ENCODE data around the gene HEXIM2. TPM values are rescaled to one million over a fixed set of nuclear protein-coding genes. Genes with fewer than 3 reads are reported as not detected.
A peak's percentile ranks its signal among the peaks of the same experiment; 100 is the strongest.

The HEXIM2 gene
- total RNA-seq, 3 donors from 2014 or later (not counting 1 experiment from before 2014, with no cell fraction given) = 4.1 to 5.3 (median 4.5) TPM

DNA sequence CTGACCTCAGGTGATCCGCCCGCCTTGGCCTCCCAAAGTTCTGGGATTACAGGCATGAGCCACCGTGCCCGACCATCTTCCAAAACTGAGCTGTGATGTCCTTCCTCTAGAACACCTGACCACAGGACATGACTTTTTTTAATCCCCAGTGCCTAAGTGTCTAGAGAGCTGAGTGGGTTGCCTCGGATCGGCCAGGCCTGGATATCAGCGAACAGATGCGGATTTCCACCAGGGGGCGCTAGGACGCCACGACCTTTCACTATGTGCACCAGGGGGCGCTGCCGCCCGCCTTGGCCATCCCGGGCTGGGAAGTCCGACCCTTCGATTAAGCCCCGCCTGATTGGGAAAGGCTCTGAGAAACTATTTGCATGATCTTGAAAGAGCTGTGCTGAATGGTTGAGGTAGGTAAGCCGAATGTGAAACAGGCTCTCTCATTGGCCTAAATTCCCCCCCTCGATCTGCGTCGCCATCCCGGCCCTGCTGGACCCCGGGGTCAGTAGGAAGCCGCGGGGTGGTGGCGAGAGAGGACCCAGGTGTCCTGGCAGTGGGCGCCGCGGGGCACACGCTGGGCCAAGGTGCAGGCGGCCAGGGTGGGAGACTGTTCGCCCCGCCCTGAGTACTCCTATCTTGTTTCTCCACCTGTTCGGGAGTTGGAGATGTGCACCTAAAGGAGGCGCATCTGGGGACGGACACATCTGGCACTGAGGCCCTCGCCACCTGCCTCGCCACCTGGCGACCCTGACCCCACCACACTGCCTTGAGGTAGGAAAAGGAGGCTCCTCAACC, 26.3 kb upstream of the HEXIM2 start, which contains the start of gene ACBD4:
TSS of gene ACBD4 (plus strand) at position 496 of the 786 bp plus-strand sequence. CDS start 458 bp downstream, outside the sequence.
- 6% methylated on average over 40 of the region's 40 CpGs for WGBS (ENCODE audit: insufficient coverage)
- peak within 1 kb of the TSS; percentile 81 for H3K4me3 ChIP-seq (ENCODE audit: low read length)
- intact Hi-C loops (cut with micrococcal nuclease) = loop anchor here (1.0 to 2.0 kb wide), 5 partner anchors 13 to 250 kb away; partner anchors contain the start of genes HEXIM1 and HEXIM2

DNA sequence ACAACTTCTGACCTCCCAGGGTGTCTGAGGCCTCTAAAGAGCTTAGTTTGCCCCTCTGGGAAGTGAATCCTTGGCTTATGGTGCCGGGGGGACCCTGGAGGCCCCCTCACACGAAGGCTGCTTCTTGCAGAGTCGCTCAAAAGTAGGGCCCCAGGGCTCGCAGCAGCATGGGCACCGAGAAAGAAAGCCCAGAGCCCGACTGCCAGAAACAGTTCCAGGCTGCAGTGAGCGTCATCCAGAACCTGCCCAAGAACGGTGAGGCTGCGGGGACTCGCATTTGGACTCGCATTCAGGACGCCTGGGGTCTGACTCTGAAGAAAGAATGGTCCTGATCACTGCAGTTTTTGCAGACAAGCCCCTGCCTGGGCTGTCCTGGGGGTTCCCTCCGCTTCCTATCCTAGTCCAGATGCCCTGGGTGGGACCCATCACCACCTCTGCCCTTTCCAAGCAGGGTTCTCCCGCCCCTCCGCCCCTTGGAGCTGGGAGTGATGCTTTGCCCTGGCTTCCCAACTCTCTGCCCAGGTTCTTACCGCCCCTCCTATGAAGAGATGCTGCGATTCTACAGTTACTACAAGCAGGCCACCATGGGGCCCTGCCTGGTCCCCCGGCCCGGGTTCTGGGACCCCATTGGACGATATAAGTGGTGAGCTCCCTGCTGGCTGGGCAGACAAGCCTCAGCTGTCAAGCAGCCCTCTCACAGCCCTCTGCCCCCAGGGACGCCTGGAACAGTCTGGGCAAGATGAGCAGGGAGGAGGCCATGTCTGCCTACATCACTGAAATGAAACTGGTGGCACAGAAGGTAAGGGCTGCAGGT, 25.5 kb upstream of the HEXIM2 start:
- Histone ChIP-seq H3K27me3 (ENCODE audit: control insufficient read depth, insufficient read depth, low read length) (no peaks in the 10 kb centered on the region), H3K9me3 (ENCODE audit: control insufficient read depth, insufficient read depth, low read length) (no peaks in the 10 kb centered on the region), H3K27ac (ENCODE audit: low read length) (peak overlapping the region; percentile 69), H3K4me1 (ENCODE audit: control insufficient read depth, insufficient read depth, low read length) (peaks cover 33% of the 10 kb centered on the region), H3K4me3 (ENCODE audit: low read length) (peak overlapping the region; percentile 81), H3K36me3 (ENCODE audit: control insufficient read depth, insufficient read depth, low read length) (no peaks in the 10 kb centered on the region)
- 65% methylated on average over 21 of the region's 21 CpGs for WGBS (ENCODE audit: insufficient coverage)
- Mint-ChIP-seq H3K4me3 (peak overlapping the region; percentile 90), H3K27me3 (ENCODE audit: low read depth in 2 of 2) (peaks cover 0 to 1% of the 10 kb centered on the region in 2 donors), H3K36me3 (no peaks in the 10 kb centered on the region), H3K27ac (peak overlapping the region; percentile 77 to 90), H3K4me1 (peaks cover 16 to 23% of the 10 kb centered on the region in 2 donors), H3K9me3 (no peaks in the 10 kb centered on the region)
- TF ChIP-seq, protein P1, sequence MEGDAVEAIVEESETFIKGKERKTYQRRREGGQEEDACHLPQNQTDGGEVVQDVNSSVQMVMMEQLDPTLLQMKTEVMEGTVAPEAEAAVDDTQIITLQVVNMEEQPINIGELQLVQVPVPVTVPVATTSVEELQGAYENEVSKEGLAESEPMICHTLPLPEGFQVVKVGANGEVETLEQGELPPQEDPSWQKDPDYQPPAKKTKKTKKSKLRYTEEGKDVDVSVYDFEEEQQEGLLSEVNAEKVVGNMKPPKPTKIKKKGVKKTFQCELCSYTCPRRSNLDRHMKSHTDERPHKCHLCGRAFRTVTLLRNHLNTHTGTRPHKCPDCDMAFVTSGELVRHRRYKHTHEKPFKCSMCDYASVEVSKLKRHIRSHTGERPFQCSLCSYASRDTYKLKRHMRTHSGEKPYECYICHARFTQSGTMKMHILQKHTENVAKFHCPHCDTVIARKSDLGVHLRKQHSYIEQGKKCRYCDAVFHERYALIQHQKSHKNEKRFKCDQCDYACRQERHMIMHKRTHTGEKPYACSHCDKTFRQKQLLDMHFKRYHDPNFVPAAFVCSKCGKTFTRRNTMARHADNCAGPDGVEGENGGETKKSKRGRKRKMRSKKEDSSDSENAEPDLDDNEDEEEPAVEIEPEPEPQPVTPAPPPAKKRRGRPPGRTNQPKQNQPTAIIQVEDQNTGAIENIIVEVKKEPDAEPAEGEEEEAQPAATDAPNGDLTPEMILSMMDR (IDR thresholded peaks at IDR 0.05) = no peak
- no peak for ATAC-seq
- intact Hi-C loops (cut with micrococcal nuclease) = loop anchor here (1.0 to 2.0 kb wide), 5 partner anchors 13 to 249 kb away; partner anchors contain the start of genes HEXIM1 and HEXIM2
- no peak for DNase-seq

More for the DNA sequence above, 26.3 kb upstream of the HEXIM2 start, which contains the start of gene ACBD4:
- ATAC-seq (peak; percentile 86 to 96 (median 88)), DNase-seq (peak; percentile 98 to 99)
- Mint-ChIP-seq H3K9me3 (no peaks in the 10 kb centered on the region), H3K4me3 (peak within 1 kb of the TSS; percentile 90), H3K4me1 (peaks cover 12 to 20% of the 10 kb centered on the region in 2 donors), H3K27ac (peak within 1 kb of the TSS; percentile 77 to 90), H3K36me3 (no peaks in the 10 kb centered on the region), H3K27me3 (ENCODE audit: low read depth in 2 of 2) (peaks cover 0 to 3% of the 10 kb centered on the region in 2 donors)
- peaks cover 33% of the 10 kb centered on the region for H3K4me1 ChIP-seq (ENCODE audit: control insufficient read depth, insufficient read depth, low read length)
- no peaks in the 10 kb centered on the region for H3K36me3 ChIP-seq (ENCODE audit: control insufficient read depth, insufficient read depth, low read length)
- no peaks in the 10 kb centered on the region for H3K9me3 ChIP-seq (ENCODE audit: control insufficient read depth, insufficient read depth, low read length)
- H3K27me3 ChIP-seq (ENCODE audit: control insufficient read depth, insufficient read depth, low read length) = no peaks in the 10 kb centered on the region
- peak within 1 kb of the TSS; percentile 69 for H3K27ac ChIP-seq (ENCODE audit: low read length)
- TF ChIP-seq, protein P1 (IDR thresholded peaks at IDR 0.05) = peak; percentile 100

DNA sequence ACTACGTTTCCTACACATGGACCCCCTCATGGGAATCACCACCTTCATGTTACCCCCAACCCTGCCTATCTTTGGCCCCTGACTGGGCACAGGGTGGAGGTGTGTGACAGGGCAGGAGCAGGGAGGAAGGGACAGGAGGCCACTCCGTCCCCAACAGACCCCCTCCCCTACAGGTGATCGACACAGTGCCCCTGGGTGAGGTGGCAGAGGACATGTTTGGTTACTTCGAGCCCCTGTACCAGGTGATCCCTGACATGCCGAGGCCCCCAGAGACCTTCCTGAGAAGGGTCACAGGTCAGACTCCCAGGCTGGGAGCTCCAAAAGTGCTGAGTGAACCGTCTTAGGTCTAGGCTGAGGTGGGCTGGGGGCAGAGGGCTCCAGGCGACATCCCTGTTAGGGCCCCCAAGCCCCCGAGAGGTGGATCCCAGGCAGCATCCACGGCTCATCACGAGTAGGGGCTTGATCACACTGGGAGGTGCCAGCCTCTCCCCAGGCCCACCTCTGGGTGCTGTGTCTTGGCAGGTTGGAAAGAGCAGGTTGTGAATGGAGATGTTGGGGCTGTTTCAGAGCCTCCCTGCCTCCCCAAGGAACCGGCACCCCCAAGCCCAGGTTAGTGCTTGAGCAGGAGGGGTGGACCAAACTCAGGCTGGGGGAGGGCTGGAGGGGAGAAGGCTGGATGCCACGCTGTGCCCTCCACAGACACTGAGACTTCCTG, 24.7 kb upstream of the HEXIM2 start:
- WGBS (ENCODE audit: insufficient coverage) = 94% methylated on average over 11 of the region's 12 CpGs
- no peak for ATAC-seq
- Mint-ChIP-seq H3K4me3 (peak overlapping the region; percentile 90), H3K27ac (peak overlapping the region in 1 of 2 donors; percentile 77), H3K9me3 (no peaks in the 10 kb centered on the region), H3K27me3 (ENCODE audit: low read depth in 2 of 2) (no peaks in the 10 kb centered on the region), H3K4me1 (peaks cover 18 to 25% of the 10 kb centered on the region in 2 donors), H3K36me3 (no peaks in the 10 kb centered on the region)
- DNase-seq = no peak
- Histone ChIP-seq H3K36me3 (ENCODE audit: control insufficient read depth, insufficient read depth, low read length) (no peaks in the 10 kb centered on the region), H3K4me3 (ENCODE audit: low read length) (no peak overlapping the region), H3K4me1 (ENCODE audit: control insufficient read depth, insufficient read depth, low read length) (peaks cover 29% of the 10 kb centered on the region), H3K27me3 (ENCODE audit: control insufficient read depth, insufficient read depth, low read length) (no peaks in the 10 kb centered on the region), H3K9me3 (ENCODE audit: control insufficient read depth, insufficient read depth, low read length) (no peaks in the 10 kb centered on the region), H3K27ac (ENCODE audit: low read length) (no peak overlapping the region)
- intact Hi-C loops (cut with micrococcal nuclease) = no loop called here
- TF ChIP-seq, protein P1 (IDR thresholded peaks at IDR 0.05) = no peak
